ENCODE data around the gene SEC24B. TPM values are rescaled to one million over a fixed set of nuclear protein-coding genes. Genes with fewer than 3 reads are reported as not detected.
A peak's percentile ranks its signal among the peaks of the same experiment; 100 is the strongest.

The SEC24B gene
- total RNA-seq, 1 donor from 2014 or later: 31.7 TPM

GRCh38 chr4:109432696-109433095 is 919 bp upstream of the SEC24B start:
- DNase-seq (ENCODE audit: low read depth, low spot score): no peak
- Mint-ChIP-seq H3K36me3 (ENCODE audit: low read depth) (no peaks in the 10 kb centered on the region), H3K27ac (ENCODE audit: unreplicated experiment) (peak overlapping the region; percentile 90), H3K27me3 (ENCODE audit: low read depth) (no peaks in the 10 kb centered on the region), H3K9me3 (no peaks in the 10 kb centered on the region), H3K4me1 (peaks cover 42% of the 10 kb centered on the region), H3K4me3 (peak overlapping the region; percentile 95)
- TF ChIP-seq, protein P1, sequence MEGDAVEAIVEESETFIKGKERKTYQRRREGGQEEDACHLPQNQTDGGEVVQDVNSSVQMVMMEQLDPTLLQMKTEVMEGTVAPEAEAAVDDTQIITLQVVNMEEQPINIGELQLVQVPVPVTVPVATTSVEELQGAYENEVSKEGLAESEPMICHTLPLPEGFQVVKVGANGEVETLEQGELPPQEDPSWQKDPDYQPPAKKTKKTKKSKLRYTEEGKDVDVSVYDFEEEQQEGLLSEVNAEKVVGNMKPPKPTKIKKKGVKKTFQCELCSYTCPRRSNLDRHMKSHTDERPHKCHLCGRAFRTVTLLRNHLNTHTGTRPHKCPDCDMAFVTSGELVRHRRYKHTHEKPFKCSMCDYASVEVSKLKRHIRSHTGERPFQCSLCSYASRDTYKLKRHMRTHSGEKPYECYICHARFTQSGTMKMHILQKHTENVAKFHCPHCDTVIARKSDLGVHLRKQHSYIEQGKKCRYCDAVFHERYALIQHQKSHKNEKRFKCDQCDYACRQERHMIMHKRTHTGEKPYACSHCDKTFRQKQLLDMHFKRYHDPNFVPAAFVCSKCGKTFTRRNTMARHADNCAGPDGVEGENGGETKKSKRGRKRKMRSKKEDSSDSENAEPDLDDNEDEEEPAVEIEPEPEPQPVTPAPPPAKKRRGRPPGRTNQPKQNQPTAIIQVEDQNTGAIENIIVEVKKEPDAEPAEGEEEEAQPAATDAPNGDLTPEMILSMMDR (conservative IDR thresholded peaks at IDR 0.05): no peak

DNA sequence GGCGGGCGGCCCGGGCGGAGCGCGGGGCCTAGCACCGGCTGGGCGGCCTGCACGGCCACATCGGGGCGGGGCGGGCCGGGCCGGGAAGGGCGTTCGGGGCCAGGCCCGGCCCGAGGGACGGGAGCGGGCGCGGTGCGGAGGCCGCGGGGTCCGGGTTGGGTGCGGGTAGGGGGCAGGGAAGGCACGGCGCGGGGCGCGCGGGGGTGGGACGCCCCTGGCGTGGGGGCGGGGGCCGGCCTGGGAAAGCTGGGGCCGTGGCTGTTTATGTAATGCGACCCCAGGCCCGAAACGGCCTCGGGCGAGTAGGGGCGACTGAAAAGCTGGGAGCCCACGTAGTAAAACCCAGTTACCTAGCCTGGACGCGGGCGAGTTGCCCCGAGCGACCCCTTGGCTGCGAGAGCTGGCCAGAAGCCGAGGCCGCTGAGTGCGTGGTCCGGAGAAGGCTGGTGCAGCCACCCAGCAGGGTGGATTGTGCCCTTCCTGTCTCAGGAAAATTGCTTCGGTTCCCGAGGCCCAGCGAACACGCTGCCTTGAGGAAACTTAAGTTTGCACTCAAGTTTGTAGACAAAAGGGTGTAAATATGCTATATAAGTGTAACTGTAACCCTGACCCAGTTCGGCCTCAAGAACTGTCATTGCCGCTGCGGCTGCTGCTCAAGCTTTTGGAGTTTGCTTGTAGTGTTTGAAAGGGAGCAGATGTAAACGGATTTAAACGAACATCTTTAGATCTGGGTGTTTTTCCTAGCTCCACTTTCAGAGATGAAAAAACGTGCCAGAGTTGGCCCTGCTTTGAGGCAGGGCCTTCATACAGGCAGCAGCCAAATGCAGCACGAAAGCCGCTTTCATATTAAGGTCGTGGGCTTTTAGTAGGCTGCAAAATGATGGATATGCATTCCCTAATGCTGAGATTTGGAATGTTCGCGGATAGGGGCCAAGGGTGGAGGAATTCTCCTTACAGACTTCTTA is 674 bp downstream of the SEC24B start:
- H3K36me3 Mint-ChIP-seq (ENCODE audit: low read depth): no peaks in the 10 kb centered on the region
- H3K9me3 Mint-ChIP-seq: no peaks in the 10 kb centered on the region
- H3K27me3 Mint-ChIP-seq (ENCODE audit: low read depth): no peaks in the 10 kb centered on the region
- H3K4me3 Mint-ChIP-seq: peak overlapping the region; percentile 96
- H3K4me1 Mint-ChIP-seq: peaks cover 51% of the 10 kb centered on the region
- TF ChIP-seq, protein P1 (conservative IDR thresholded peaks at IDR 0.05): no peak
- DNase-seq (ENCODE audit: low read depth, low spot score): peak; percentile 27
- H3K27ac Mint-ChIP-seq (ENCODE audit: unreplicated experiment): peak overlapping the region; percentile 69

GRCh38 chr4:109435635-109436034 is 2.0 kb downstream of the SEC24B start:
- no peak for DNase-seq (ENCODE audit: low read depth, low spot score)
- H3K27ac Mint-ChIP-seq (ENCODE audit: unreplicated experiment): no peak overlapping the region
- peaks cover 55% of the 10 kb centered on the region for H3K4me1 Mint-ChIP-seq
- H3K4me3 Mint-ChIP-seq: peak overlapping the region; percentile 68
- H3K36me3 Mint-ChIP-seq (ENCODE audit: low read depth): no peaks in the 10 kb centered on the region
- TF ChIP-seq, protein P1 (conservative IDR thresholded peaks at IDR 0.05): no peak
- H3K9me3 Mint-ChIP-seq: no peaks in the 10 kb centered on the region
- no peaks in the 10 kb centered on the region for H3K27me3 Mint-ChIP-seq (ENCODE audit: low read depth)

DNA sequence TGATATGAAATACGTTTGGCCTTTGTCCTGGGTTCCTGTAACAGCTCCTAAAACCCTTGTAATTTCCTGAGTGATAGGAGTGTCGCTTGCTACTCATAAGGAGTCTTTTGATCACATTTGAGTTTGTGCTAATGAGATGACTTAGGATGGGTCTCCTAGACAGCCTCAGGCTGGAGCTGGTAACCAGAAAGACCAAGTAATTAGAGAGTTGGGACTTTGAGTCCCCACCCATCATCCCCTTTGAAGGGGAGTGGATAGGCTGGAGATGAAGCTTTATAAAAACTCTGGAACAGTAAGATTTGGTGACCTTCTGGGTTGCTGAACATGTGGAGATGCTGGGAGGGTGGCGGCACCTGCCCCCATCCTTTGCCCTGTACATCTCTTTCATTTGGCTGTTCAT is 2.9 kb downstream of the SEC24B start:
- Mint-ChIP-seq H3K4me1 (peaks cover 63% of the 10 kb centered on the region), H3K9me3 (no peaks in the 10 kb centered on the region), H3K27ac (ENCODE audit: unreplicated experiment) (no peak overlapping the region), H3K36me3 (ENCODE audit: low read depth) (no peaks in the 10 kb centered on the region), H3K4me3 (peak overlapping the region; percentile 39), H3K27me3 (ENCODE audit: low read depth) (no peaks in the 10 kb centered on the region)
- TF ChIP-seq, protein P1 (conservative IDR thresholded peaks at IDR 0.05): no peak
- DNase-seq (ENCODE audit: low read depth, low spot score): no peak

DNA sequence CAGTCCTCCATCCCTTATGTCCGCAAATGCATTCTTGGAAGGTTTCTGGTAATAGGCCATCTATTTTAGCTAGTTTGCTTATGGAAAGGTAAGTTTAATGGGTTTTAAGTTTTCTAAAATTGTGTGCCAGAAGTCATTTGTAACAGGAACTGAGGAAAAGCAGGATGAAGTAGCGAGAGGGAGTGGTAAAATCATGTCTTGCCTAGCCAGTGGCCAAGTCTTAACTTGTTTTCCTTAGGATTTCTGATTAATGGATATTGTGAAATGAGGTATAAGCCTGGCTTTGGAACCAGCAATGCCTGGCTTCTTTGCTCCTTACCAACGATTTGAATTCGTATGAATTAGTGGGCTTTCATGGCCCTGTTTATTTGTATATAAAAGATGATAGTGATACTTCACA is 7.3 kb downstream of the SEC24B start:
- TF ChIP-seq, protein P1 (conservative IDR thresholded peaks at IDR 0.05): no peak
- Mint-ChIP-seq H3K27ac (ENCODE audit: unreplicated experiment) (no peak overlapping the region), H3K4me3 (no peak overlapping the region), H3K27me3 (ENCODE audit: low read depth) (no peaks in the 10 kb centered on the region), H3K36me3 (ENCODE audit: low read depth) (peaks cover 8% of the 10 kb centered on the region), H3K4me1 (peaks cover 46% of the 10 kb centered on the region), H3K9me3 (no peaks in the 10 kb centered on the region)
- no peak for DNase-seq (ENCODE audit: low read depth, low spot score)

All from neural crest cell (in vitro differentiated cells).